Measurements from ENCODE around the gene SIT1. TPM values are rescaled to one million over a fixed set of nuclear protein-coding genes. Genes with fewer than 3 reads are reported as not detected.

The SIT1 gene
- polyA plus RNA-seq, 2 of the 4 experiments (the other 2 are of a cell fraction), result not detected

DNA sequence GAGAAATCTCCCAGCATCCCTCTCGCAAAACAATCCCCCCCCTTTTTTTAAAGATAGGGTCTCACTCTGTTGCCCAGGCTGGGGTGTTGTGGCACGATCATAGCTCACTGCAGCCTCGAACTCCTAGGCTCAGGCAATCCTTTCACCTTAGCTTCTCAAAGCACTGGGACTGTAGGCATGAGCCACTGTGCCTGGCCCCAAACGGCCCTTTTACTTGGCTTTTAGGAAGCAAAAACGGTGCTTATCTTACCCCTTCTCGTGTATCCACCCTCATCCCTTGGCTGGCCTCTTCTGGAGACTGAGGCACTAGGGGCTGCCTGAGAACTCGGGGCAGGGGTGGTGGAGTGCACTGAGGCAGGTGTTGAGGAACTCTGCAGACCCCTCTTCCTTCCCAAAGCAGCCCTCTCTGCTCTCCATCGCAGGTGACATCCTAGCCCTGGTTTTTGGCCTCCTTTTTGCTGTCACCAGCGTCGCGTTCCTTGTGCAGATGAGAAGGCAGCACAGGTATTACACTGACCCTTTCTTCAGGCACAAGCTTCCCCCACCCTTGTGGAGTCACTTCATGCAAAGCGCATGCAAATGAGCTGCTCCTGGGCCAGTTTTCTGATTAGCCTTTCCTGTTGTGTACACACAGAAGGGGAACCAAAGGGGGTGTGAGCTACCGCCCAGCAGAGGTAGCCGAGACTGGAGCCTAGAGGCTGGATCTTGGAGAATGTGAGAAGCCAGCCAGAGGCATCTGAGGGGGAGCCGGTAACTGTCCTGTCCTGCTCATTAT lies 29.8 kb upstream of the SIT1 start:
- ATAC-seq (peak in 1 of 2 experiments; percentile 40; a peak in 3 of 6 replicates), FAIRE-seq (no peak), DNase-seq (ENCODE audit: low read depth in 1 of 2, low spot score in 1 of 2) (no peak)
- ChIA-PET CTCF (interaction anchor here (0.7 to 12.6 kb wide), 9 partner anchors 8 to 191 kb away, joined by 3 to 131 read pairs (median 6); partner anchors contain the start of genes ARHGEF39, CCDC107, CREB3 and RMRP), POLR2A (interaction anchor here (1.0 to 2.2 kb wide), 3 partner anchors 10 to 52 kb away, joined by 4 to 9 read pairs (median 4); partner anchors contain the start of genes CREB3 and TLN1)
- 77% methylated on average over 15 of the region's 15 CpGs for WGBS (ENCODE audit: missing lambda C conversion rate)
- Histone ChIP-seq H3K4me2 (no peak overlapping the region), H3K27ac (0 out of 6 replicates have a peak overlapping the region, but pooled peaks of 1 of the 2 experiments have one; percentile 11), H3K4me1 (peaks cover 19% of the 10 kb centered on the region; the same call in 2 of the 3 replicates), H3K9me3 (no peaks in the 10 kb centered on the region), H3K4me3 (no peak overlapping the region)
- TF ChIP-seq POLR2AphosphoS2 (conservative IDR thresholded peaks at IDR 0.05; ENCODE audit: low read length) (peak; percentile 25; the same call in 1 of the 2 replicates), ZNF302 (CRISPR knock-in tag; IDR thresholded peaks at IDR 0.05) (no peak), JUN (IDR thresholded peaks at IDR 0.05) (0 out of 5 replicates have a peak, but pooled peaks of 1 of the 2 experiments have one; percentile 16)

- POLR2A ChIA-PET, result interaction anchor here (1.6 to 2.2 kb wide), 2 partner anchors 11 to 52 kb away, joined by 4 to 9 read pairs; partner anchors contain the start of genes CREB3 and TLN1
- no peak for FAIRE-seq
- 88% methylated on average over 8 of the region's 8 CpGs for WGBS (ENCODE audit: missing lambda C conversion rate)
- Histone ChIP-seq H3K27ac (no peak overlapping the region), H3K4me3 (no peak overlapping the region), H3K9me3 (no peaks in the 10 kb centered on the region), H3K4me1 (peaks cover 14% of the 10 kb centered on the region; the same call in 2 of the 3 replicates), H3K4me2 (no peak overlapping the region)
- DNase-seq (ENCODE audit: low read depth in 1 of 2, low spot score in 1 of 2), result no peak
- ATAC-seq, result peak in 1 of 2 experiments; percentile 25; a peak in 4 of 6 replicates
- CTCF ChIA-PET, result interaction anchor here (0.8 to 12.6 kb wide), 10 partner anchors 9 to 190 kb away, joined by 3 to 131 read pairs (median 6); partner anchors contain the start of genes ARHGEF39, CCDC107, CREB3 and RMRP
- TF ChIP-seq, protein P1, sequence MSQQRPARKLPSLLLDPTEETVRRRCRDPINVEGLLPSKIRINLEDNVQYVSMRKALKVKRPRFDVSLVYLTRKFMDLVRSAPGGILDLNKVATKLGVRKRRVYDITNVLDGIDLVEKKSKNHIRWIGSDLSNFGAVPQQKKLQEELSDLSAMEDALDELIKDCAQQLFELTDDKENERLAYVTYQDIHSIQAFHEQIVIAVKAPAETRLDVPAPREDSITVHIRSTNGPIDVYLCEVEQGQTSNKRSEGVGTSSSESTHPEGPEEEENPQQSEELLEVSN (IDR thresholded peaks at IDR 0.05; ENCODE audit: borderline replicate concordance, low read depth), result no peak
- TF ChIP-seq MYC (IDR thresholded peaks at IDR 0.05; ENCODE audit: borderline replicate concordance, low read length), result no peak
- TF ChIP-seq CHD2 (IDR thresholded peaks at IDR 0.05; ENCODE audit: low read length, partially characterized antibody), result no peak
- TF ChIP-seq, protein P2, sequence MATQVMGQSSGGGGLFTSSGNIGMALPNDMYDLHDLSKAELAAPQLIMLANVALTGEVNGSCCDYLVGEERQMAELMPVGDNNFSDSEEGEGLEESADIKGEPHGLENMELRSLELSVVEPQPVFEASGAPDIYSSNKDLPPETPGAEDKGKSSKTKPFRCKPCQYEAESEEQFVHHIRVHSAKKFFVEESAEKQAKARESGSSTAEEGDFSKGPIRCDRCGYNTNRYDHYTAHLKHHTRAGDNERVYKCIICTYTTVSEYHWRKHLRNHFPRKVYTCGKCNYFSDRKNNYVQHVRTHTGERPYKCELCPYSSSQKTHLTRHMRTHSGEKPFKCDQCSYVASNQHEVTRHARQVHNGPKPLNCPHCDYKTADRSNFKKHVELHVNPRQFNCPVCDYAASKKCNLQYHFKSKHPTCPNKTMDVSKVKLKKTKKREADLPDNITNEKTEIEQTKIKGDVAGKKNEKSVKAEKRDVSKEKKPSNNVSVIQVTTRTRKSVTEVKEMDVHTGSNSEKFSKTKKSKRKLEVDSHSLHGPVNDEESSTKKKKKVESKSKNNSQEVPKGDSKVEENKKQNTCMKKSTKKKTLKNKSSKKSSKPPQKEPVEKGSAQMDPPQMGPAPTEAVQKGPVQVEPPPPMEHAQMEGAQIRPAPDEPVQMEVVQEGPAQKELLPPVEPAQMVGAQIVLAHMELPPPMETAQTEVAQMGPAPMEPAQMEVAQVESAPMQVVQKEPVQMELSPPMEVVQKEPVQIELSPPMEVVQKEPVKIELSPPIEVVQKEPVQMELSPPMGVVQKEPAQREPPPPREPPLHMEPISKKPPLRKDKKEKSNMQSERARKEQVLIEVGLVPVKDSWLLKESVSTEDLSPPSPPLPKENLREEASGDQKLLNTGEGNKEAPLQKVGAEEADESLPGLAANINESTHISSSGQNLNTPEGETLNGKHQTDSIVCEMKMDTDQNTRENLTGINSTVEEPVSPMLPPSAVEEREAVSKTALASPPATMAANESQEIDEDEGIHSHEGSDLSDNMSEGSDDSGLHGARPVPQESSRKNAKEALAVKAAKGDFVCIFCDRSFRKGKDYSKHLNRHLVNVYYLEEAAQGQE (IDR thresholded peaks at IDR 0.05), result no peak
- no peak for TF ChIP-seq ZSCAN20 (CRISPR knock-in tag; IDR thresholded peaks at IDR 0.05)
- no peak for TF ChIP-seq CEBPB (IDR thresholded peaks at IDR 0.05)
- no peak for TF ChIP-seq RNF2 (IDR thresholded peaks at IDR 0.05; ENCODE audit: borderline replicate concordance, low read depth)
- TF ChIP-seq, protein P3, sequence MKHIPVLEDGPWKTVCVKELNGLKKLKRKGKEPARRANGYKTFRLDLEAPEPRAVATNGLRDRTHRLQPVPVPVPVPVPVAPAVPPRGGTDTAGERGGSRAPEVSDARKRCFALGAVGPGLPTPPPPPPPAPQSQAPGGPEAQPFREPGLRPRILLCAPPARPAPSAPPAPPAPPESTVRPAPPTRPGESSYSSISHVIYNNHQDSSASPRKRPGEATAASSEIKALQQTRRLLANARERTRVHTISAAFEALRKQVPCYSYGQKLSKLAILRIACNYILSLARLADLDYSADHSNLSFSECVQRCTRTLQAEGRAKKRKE (CRISPR knock-in tag; IDR thresholded peaks at IDR 0.05; ENCODE audit: low read depth), result no peak
- no peak for TF ChIP-seq JUNB (IDR thresholded peaks at IDR 0.05)
- no peak for TF ChIP-seq HOXB13 (CRISPR knock-in tag; IDR thresholded peaks at IDR 0.05; ENCODE audit: low read depth)
- TF ChIP-seq EHF (CRISPR knock-in tag; IDR thresholded peaks at IDR 0.05), result no peak
- no peak for TF ChIP-seq EP300 (IDR thresholded peaks at IDR 0.05)
- TF ChIP-seq GATA3 (IDR thresholded peaks at IDR 0.05; ENCODE audit: borderline replicate concordance), result no peak
- TF ChIP-seq TP53 (CRISPR knock-in tag; IDR thresholded peaks at IDR 0.05), result no peak
Measured at GRCh38 chr9:35679766-35680330, 29.1 kb upstream of the SIT1 start.
